Calu3 (cell line): ENCODE data around the gene CNPY4. TPM values are rescaled to one million over a fixed set of nuclear protein-coding genes. Genes with fewer than 3 reads are reported as not detected.

Experiments used
- Bru-seq: library from RNA; stranded (reverse); fragments of 400-500 nt; gene quantifications from one replicate; lab custom pipeline; 2021; lab: Mats Ljungman, UMichigan
- BruChase-seq, 2 experiments: library from RNA; stranded (reverse); fragments of 400-500 nt; gene quantifications; one replicate each; lab custom pipeline; 2021; lab: Mats Ljungman, UMichigan
- BruUV-seq: library from RNA; stranded (reverse); fragments of 400-500 nt; replicated peaks from 2 replicates; lab custom pipeline; 2021; lab: Mats Ljungman, UMichigan
- CTCF ChIA-PET: fragments of 300-600 bp; sonication (Branson Sonifier 250); formaldehyde crosslinking; loops from one replicate; lab custom pipeline; 2022; ENCODE audit warnings: antibody characterized with exemption; lab: Charles Lee
- DNase-seq: peaks from one replicate; pipeline ENCODE4 v3.0.0; 2022
- H3K27ac Mint-ChIP-seq: one replicate; pipeline ENCODE4 v1.8.0; 2022; ENCODE audit warnings: mixed read lengths; ENCODE audit not compliant: unreplicated experiment
- H3K27me3 Mint-ChIP-seq: one replicate; pipeline ENCODE4 v1.8.0; 2022; ENCODE audit warnings: mixed read lengths; ENCODE audit not compliant: unreplicated experiment
- H3K36me3 Mint-ChIP-seq: one replicate; pipeline ENCODE4 v1.8.0; 2022; ENCODE audit warnings: mild to moderate bottlenecking, moderate library complexity, mixed read lengths; ENCODE audit not compliant: insufficient read depth, unreplicated experiment
- H3K4me1 Mint-ChIP-seq: one replicate; pipeline ENCODE4 v1.8.0; 2022; ENCODE audit warnings: mild to moderate bottlenecking, low read depth, mixed read lengths; ENCODE audit not compliant: unreplicated experiment
- H3K4me3 Mint-ChIP-seq: one replicate; pipeline ENCODE4 v1.8.0; 2022; ENCODE audit warnings: mild to moderate bottlenecking, low read depth, moderate library complexity, mixed read lengths; ENCODE audit not compliant: unreplicated experiment
- H3K9me3 Mint-ChIP-seq: one replicate; pipeline ENCODE4 v1.8.0; 2022; ENCODE audit warnings: low read depth, mixed read lengths; ENCODE audit not compliant: unreplicated experiment
- CTCF ChIP-seq: fragments of 200-600 bp; IDR thresholded peaks from one replicate; pipeline ENCODE4 v1.8.0; 2022; ENCODE audit warnings: antibody characterized with exemption; ENCODE audit not compliant: unreplicated experiment
- intact Hi-C: fragments of 100-400 bp; cut with micrococcal nuclease; formaldehyde crosslinking; loops from one replicate; pipeline ENCODE4 v1.10.0; 2022; ENCODE audit not compliant: unreplicated experiment
- long read RNA-seq: library from polyadenylated mRNA; stranded (forward); transcript quantifications from one replicate; pipeline ENCODE4 v2.0.0, GENCODE V29; 2022
- total RNA-seq: library from RNA; stranded (reverse); gene quantifications from 2 replicates; pipeline ENCODE4 v1.2.3, GENCODE V29; 2022

The CNPY4 gene, protein sequence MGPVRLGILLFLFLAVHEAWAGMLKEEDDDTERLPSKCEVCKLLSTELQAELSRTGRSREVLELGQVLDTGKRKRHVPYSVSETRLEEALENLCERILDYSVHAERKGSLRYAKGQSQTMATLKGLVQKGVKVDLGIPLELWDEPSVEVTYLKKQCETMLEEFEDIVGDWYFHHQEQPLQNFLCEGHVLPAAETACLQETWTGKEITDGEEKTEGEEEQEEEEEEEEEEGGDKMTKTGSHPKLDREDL
- total RNA-seq: 5.6 and 5.9 TPM in 2 replicates
- Bru-seq, nascent RNA: percentile 30 among the genes with signal in this experiment
- percentile 49 among the genes with signal in this experiment for BruChase-seq, experiment 1, labeled RNA remaining after a 6-hour chase
- BruChase-seq, experiment 2, labeled RNA remaining after a 2-hour chase: percentile 48 among the genes with signal in this experiment
- long read RNA-seq, partial matches to known transcripts: 0 of 3 reads
- long read RNA-seq, other reads (novel, unspliced or antisense): 2 of 3 reads

GRCh38 chr7:100119072-100119969 is at the start of gene CNPY4, which contains the start of gene TAF6:
Gene CNPY4 (plus strand): TSS chr7:100119634. CDS start chr7:100119745, 111 bp downstream.
Gene TAF6 (minus strand): TSS chr7:100119358. CDS start chr7:100114209, 5,149 bp downstream.
- peak within 1 kb of the TSS; percentile 96 for H3K4me3 Mint-ChIP-seq
- no TSS peak for BruUV-seq
- CTCF ChIA-PET: interaction anchor here (0.6 kb wide), 1 partner anchor 37 kb away, joined by 3 read pairs; no protein-coding TSS in a partner anchor
- H3K27me3 Mint-ChIP-seq: no peaks in the 10 kb centered on the region
- no peaks in the 10 kb centered on the region for H3K9me3 Mint-ChIP-seq
- H3K4me1 Mint-ChIP-seq: peaks cover 8% of the 10 kb centered on the region
- no peak for TF ChIP-seq CTCF
- DNase-seq: peak; percentile 88
- peaks cover 20% of the 10 kb centered on the region for H3K36me3 Mint-ChIP-seq
- peak within 1 kb of the TSS; percentile 90 for H3K27ac Mint-ChIP-seq
- intact Hi-C loops: no loop called here

- CTCF ChIA-PET: no interaction called here
- H3K27me3 Mint-ChIP-seq: no peaks in the 10 kb centered on the region
- no peak for DNase-seq
- H3K4me3 Mint-ChIP-seq: no peak overlapping the region
- BruUV-seq: no TSS peak
- H3K9me3 Mint-ChIP-seq: peaks cover 8% of the 10 kb centered on the region
- TF ChIP-seq CTCF: no peak
- intact Hi-C loops: no loop called here
- H3K27ac Mint-ChIP-seq: peak overlapping the region; percentile 54
- H3K36me3 Mint-ChIP-seq: peaks cover 59% of the 10 kb centered on the region
- H3K4me1 Mint-ChIP-seq: no peaks in the 10 kb centered on the region
Measured at GRCh38 chr7:100069991-100070390, 49.4 kb upstream of the CNPY4 start.

GRCh38 chr7:100071018-100071723 is 48.3 kb upstream of the CNPY4 start:
- H3K9me3 Mint-ChIP-seq: peaks cover 11% of the 10 kb centered on the region
- DNase-seq: no peak
- no peak for TF ChIP-seq CTCF
- CTCF ChIA-PET: interaction anchor here (0.6 kb wide), 1 partner anchor 81 kb away, joined by 3 read pairs; no protein-coding TSS in a partner anchor
- TSS peak; percentile 7 for BruUV-seq
- H3K27ac Mint-ChIP-seq: peak overlapping the region; percentile 7
- no peaks in the 10 kb centered on the region for H3K4me1 Mint-ChIP-seq
- H3K36me3 Mint-ChIP-seq: peaks cover 68% of the 10 kb centered on the region
- intact Hi-C loops: no loop called here
- no peaks in the 10 kb centered on the region for H3K27me3 Mint-ChIP-seq
- H3K4me3 Mint-ChIP-seq: no peak overlapping the region
